ENCODE data around the gene BCAS3.

DNA sequence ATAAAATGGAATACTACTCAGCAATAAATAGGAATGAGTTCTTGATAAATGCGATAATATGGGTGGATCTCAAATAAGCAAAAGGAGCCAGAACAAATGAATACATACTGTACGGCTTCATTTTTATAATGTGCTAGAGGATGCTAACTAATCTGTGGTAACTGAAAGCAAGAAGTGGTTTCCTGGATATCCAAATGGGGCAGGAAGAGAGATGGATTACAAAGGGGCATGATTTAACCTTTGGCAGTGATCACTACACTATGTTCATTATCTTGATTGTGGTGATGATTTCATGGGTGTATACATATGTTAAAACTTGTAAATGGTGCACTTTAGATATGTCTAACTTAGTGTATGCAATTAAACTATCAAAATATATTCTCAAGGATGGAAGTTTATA is 499.7 kb downstream of the BCAS3 start:
- TF ChIP-seq, protein P1, sequence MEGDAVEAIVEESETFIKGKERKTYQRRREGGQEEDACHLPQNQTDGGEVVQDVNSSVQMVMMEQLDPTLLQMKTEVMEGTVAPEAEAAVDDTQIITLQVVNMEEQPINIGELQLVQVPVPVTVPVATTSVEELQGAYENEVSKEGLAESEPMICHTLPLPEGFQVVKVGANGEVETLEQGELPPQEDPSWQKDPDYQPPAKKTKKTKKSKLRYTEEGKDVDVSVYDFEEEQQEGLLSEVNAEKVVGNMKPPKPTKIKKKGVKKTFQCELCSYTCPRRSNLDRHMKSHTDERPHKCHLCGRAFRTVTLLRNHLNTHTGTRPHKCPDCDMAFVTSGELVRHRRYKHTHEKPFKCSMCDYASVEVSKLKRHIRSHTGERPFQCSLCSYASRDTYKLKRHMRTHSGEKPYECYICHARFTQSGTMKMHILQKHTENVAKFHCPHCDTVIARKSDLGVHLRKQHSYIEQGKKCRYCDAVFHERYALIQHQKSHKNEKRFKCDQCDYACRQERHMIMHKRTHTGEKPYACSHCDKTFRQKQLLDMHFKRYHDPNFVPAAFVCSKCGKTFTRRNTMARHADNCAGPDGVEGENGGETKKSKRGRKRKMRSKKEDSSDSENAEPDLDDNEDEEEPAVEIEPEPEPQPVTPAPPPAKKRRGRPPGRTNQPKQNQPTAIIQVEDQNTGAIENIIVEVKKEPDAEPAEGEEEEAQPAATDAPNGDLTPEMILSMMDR (IDR thresholded peaks at IDR 0.05), result no peak
- TF ChIP-seq ZFX (IDR thresholded peaks at IDR 0.05; ENCODE audit: borderline replicate concordance), result no peak
